Measurements from ENCODE around the gene AP4M1. TPM values are rescaled to one million over a fixed set of nuclear protein-coding genes. Genes with fewer than 3 reads are reported as not detected.

AP4M1 gene
- total and polyA plus RNA-seq, 9 of the 15 experiments (the other 6 are each of a cell fraction or from before 2014, with no cell fraction given) = 1.3 to 30.9 (median 14.1) TPM

DNA sequence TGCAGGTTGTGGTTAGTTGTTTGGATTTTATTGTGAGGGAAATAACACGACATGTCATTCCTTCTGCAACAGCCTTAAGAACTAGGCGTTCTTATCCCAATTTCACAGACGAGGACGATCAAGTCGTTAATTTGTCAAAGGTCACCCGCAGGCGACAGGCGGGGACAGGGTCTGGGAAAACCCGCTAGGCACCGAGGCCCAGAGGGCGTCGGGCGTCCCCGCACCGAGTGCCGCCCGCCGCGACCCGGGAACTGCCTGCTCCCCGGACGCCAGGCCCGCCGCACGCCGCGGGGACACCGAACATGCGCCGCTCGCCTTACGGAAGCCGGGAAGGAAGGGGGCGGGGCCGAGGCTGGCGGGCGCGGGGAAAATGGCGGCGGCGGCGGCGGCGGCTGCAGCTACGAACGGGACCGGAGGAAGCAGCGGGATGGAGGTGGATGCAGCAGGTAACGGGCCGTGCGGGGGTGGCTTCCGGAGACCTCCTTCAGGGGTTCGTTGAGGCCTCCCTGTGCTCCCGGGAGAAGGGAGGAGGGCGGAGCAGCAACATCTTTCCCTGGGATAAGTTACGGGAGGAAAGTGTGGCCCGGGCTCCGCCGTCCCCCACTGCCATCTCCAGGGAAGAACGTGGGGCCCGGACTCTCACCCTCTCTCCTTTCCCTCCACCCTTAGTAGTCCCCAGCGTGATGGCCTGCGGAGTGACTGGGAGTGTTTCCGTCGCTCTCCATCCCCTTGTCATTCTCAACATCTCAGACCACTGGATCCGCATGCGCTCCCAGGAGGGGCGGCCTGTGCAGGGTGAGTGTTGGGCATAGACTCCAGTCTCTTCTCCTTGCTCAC is 12.6 kb upstream of the AP4M1 start, which contains the start of gene COPS6 (continued):
- peak; percentile 77 for TF ChIP-seq POU5F1 (IDR thresholded peaks at IDR 0.05; ENCODE audit: borderline replicate concordance, low read depth, low read length, partially characterized antibody)
- peak; percentile 99 for TF ChIP-seq KAT7 (CRISPR knock-in tag; IDR thresholded peaks at IDR 0.05; ENCODE audit: borderline replicate concordance)
- TF ChIP-seq ZBTB34 (CRISPR knock-in tag; IDR thresholded peaks at IDR 0.05) = no peak
- TF ChIP-seq GATAD2A (IDR thresholded peaks at IDR 0.05) = peak; percentile 64; the same call in 1 of the 2 replicates
- TF ChIP-seq SMARCA4 (IDR thresholded peaks at IDR 0.05) = no peak
- no peak for TF ChIP-seq U2AF2 (optimal IDR thresholded peaks at IDR 0.05; ENCODE audit: low read depth, low read length)
- peak; percentile 82 for TF ChIP-seq HDAC8 (tag; IDR thresholded peaks at IDR 0.05)
- TF ChIP-seq FOXJ2 (tag; IDR thresholded peaks at IDR 0.05) = 0 out of 2 replicates have a peak, but pooled peaks have one; percentile 81
- no peak for TF ChIP-seq STAT5B (CRISPR knock-in tag; IDR thresholded peaks at IDR 0.05)
- peak; percentile 91 for TF ChIP-seq POLR2H (tag; IDR thresholded peaks at IDR 0.05; ENCODE audit: low read depth)
- TF ChIP-seq HCFC1 (IDR thresholded peaks at IDR 0.05; ENCODE audit: low read depth, low read length) = peak; percentile 66
- no peak for TF ChIP-seq CCAR2 (IDR thresholded peaks at IDR 0.05; ENCODE audit: low read depth, low read length)
- no peak for TF ChIP-seq ZNF140 (CRISPR knock-in tag; IDR thresholded peaks at IDR 0.05)
- no peak; the same call in 1 of the 2 replicates for TF ChIP-seq ZNF24 (IDR thresholded peaks at IDR 0.05)
- no peak for TF ChIP-seq TFAM (CRISPR knock-in tag; conservative IDR thresholded peaks at IDR 0.05)
- peak; percentile 58 for TF ChIP-seq CGGBP1 (CRISPR knock-in tag; IDR thresholded peaks at IDR 0.05)
- no peak for TF ChIP-seq FOS (IDR thresholded peaks at IDR 0.05; ENCODE audit: extremely low read depth, insufficient read length)
- no peak for TF ChIP-seq DIDO1 (tag; IDR thresholded peaks at IDR 0.05; ENCODE audit: low read depth)
- TF ChIP-seq HOXB6 (CRISPR knock-in tag; IDR thresholded peaks at IDR 0.05; ENCODE audit: borderline replicate concordance) = no peak
- TF ChIP-seq, protein P1, sequence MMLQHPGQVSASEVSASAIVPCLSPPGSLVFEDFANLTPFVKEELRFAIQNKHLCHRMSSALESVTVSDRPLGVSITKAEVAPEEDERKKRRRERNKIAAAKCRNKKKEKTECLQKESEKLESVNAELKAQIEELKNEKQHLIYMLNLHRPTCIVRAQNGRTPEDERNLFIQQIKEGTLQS (IDR thresholded peaks at IDR 0.05) = no peak
- TF ChIP-seq, protein P1 (CRISPR knock-in tag; conservative IDR thresholded peaks at IDR 0.05) = peak; percentile 94
- TF ChIP-seq CXXC5 (CRISPR knock-in tag; IDR thresholded peaks at IDR 0.05) = peak; percentile 97
- TF ChIP-seq SETDB1 (IDR thresholded peaks at IDR 0.05; ENCODE audit: low read length) = no peak
- TF ChIP-seq ZNF77 (CRISPR knock-in tag; IDR thresholded peaks at IDR 0.05) = no peak; the same call in 1 of the 2 replicates
- no peak for TF ChIP-seq CBFA2T2 (conservative IDR thresholded peaks at IDR 0.05)

Measured in K562 (cell line).